Lower leg skin (tissue), 4 donors: ENCODE data around the gene EFCAB11. TPM values are rescaled to one million over a fixed set of nuclear protein-coding genes. Genes with fewer than 3 reads are reported as not detected.

Source experiments
- DNase-seq, 2 donors: peaks; one replicate each; pipeline ENCODE4 v3.0.0-alpha.2; 2019; ENCODE audit warnings: low spot score in 2 of 2
- H3K4me3 ChIP-seq: fragments of 200-600 bp; sonication (generic); 2 replicates; pipeline ENCODE4 v1.5.1; 2017; ENCODE audit warnings: mild to moderate bottlenecking, low read depth; ENCODE audit not compliant: poor library complexity, severe bottlenecking
- CTCF ChIP-seq, 3 donors: fragments of 450-650 bp; IDR thresholded peaks; one replicate each; pipeline ENCODE4 v1.5.1; 2016; ENCODE audit warnings: antibody characterized with exemption in 3 of 3, mild to moderate bottlenecking in 3 of 3, moderate library complexity in 2 of 3
- POLR2A ChIP-seq, 2 donors: fragments of 450-650 bp; IDR thresholded peaks; one replicate each; pipeline ENCODE4 v1.6.1; 2016 to 2017; ENCODE audit warnings: antibody characterized with exemption in 2 of 2, mild to moderate bottlenecking in 1 of 2, moderate library complexity in 1 of 2
- WGBS, 2 donors: methylation state at CpG; one replicate each; pipeline ENCODE4 v1.1.5; 2018; 5-methylcytosine and 5-hydroxymethylcytosine counted together
- intact Hi-C: fragments of 100-400 bp; cut with DNase I; formaldehyde crosslinking; loops from one replicate; pipeline ENCODE4 v1.15.0; 2023; ENCODE audit warnings: low total_unique reads
- total RNA-seq, 4 donors: library from RNA; depleted of rRNA; stranded (reverse); fragments of >200 nt; gene quantifications; one replicate each; pipeline ENCODE4 v1.1.0, GENCODE V29; 2016

Gene EFCAB11
- 1 to 10 TPM; 2.6 to 9.6 (median 4.7) TPM for total RNA-seq

GRCh38 chr14:89954070-89955021 lies at the start of gene EFCAB11:
Gene EFCAB11, minus strand, starts transcription at chr14:89954730. Its CDS starts 70 bp downstream, at chr14:89954660.
- WGBS, 2 donors, result 2% methylated on average over 37 to 44 of the region's 44 CpGs
- intact Hi-C loops, result no loop called here
- H3K4me3 ChIP-seq, result peak within 1 kb of the TSS; percentile 69
- TF ChIP-seq POLR2A (IDR thresholded peaks at IDR 0.05) (no peak), CTCF (IDR thresholded peaks at IDR 0.05) (no peak)
- DNase-seq, result peak; percentile 98 to 99

- intact Hi-C loops, result no loop called here
- H3K4me3 ChIP-seq, result no peak overlapping the region
- no peak for TF ChIP-seq CTCF (IDR thresholded peaks at IDR 0.05)
- TF ChIP-seq POLR2A (IDR thresholded peaks at IDR 0.05), result no peak
- 80 to 81% methylated on average over 6 of the region's 6 CpGs for WGBS, 2 donors
- no peak for DNase-seq
Measured at GRCh38 chr14:90003526-90004307, 49.2 kb upstream of the EFCAB11 start.

- DNase-seq, result no peak
- 93 to 94% methylated on average over 2 of the region's 2 CpGs for WGBS, 2 donors
- TF ChIP-seq POLR2A (IDR thresholded peaks at IDR 0.05) (no peak), CTCF (IDR thresholded peaks at IDR 0.05) (no peak)
- intact Hi-C loops, result no loop called here
- H3K4me3 ChIP-seq, result no peak overlapping the region
Measured at GRCh38 chr14:90000935-90001334, 46.4 kb upstream of the EFCAB11 start.

- intact Hi-C loops, result no loop called here
- 72 to 88% methylated on average over 1 of the region's 1 CpG for WGBS, 2 donors
- no peak for DNase-seq
- no peak overlapping the region for H3K4me3 ChIP-seq
- TF ChIP-seq POLR2A (IDR thresholded peaks at IDR 0.05), result no peak
Measured at GRCh38 chr14:89996963-89997362, 42.4 kb upstream of the EFCAB11 start.

- no peak overlapping the region for H3K4me3 ChIP-seq
- no peak for DNase-seq
- TF ChIP-seq POLR2A (IDR thresholded peaks at IDR 0.05) (no peak), CTCF (IDR thresholded peaks at IDR 0.05) (no peak)
- 88 to 93% methylated on average over 3 of the region's 3 CpGs for WGBS, 2 donors
- intact Hi-C loops, result no loop called here
Measured at GRCh38 chr14:89992273-89992672, 37.7 kb upstream of the EFCAB11 start.
